ENCODE measurements around the gene YARS2.

- TF ChIP-seq CTCF (IDR thresholded peaks at IDR 0.05) (no peak), POLR2A (IDR thresholded peaks at IDR 0.05) (no peak)
These were observed 1.5 kb upstream of the YARS2 start for GRCh38 chr12:32757157-32757556.

All from heart left ventricle (tissue), 13 donors.